DND-41 (cell line): ENCODE data around the gene NCOA5.

Source experiments
- EZH2 ChIP-seq: IDR thresholded peaks from 3 replicates; pipeline ENCODE4 v1.6.1; 2012; ENCODE audit warnings: borderline replicate concordance, low read depth, mild to moderate bottlenecking, moderate library complexity, low read length, inconsistent platforms; ENCODE audit not compliant: severe bottlenecking
- TF ChIP-seq, protein P1 (sequence below): IDR thresholded peaks from 2 replicates; pipeline ENCODE4 v1.5.1; 2012; ENCODE audit warnings: borderline replicate concordance, low read length, moderate library complexity, mild to moderate bottlenecking; ENCODE audit not compliant: poor library complexity, severe bottlenecking; ENCODE audit errors: extremely low read depth

DNA sequence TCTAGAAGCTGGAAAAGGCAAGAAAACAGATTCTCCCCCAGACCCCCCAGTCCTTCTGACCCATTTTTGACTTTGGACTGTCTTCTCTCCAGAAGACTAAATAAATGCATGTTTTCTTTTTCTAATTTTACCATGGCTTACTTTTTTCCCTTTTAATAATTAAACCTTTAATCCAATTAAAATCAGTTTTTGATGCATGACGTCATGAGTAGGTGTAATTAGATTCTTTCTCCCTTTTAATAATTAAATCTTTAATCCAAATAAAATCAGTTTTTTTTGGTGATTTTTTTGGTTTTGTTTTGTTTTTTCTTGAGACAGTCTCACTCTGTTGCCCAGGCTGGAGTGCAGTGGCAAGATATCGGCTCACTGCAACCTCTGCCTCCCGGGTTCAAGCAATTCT, 13.2 kb upstream of the NCOA5 start:
- TF ChIP-seq EZH2: no peak
- TF ChIP-seq, protein P1, sequence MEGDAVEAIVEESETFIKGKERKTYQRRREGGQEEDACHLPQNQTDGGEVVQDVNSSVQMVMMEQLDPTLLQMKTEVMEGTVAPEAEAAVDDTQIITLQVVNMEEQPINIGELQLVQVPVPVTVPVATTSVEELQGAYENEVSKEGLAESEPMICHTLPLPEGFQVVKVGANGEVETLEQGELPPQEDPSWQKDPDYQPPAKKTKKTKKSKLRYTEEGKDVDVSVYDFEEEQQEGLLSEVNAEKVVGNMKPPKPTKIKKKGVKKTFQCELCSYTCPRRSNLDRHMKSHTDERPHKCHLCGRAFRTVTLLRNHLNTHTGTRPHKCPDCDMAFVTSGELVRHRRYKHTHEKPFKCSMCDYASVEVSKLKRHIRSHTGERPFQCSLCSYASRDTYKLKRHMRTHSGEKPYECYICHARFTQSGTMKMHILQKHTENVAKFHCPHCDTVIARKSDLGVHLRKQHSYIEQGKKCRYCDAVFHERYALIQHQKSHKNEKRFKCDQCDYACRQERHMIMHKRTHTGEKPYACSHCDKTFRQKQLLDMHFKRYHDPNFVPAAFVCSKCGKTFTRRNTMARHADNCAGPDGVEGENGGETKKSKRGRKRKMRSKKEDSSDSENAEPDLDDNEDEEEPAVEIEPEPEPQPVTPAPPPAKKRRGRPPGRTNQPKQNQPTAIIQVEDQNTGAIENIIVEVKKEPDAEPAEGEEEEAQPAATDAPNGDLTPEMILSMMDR: no peak
